NB4 (cell line): Measurements from ENCODE around the gene ZFAND3.

ENCODE experiments used
- DNase-seq: peaks from one replicate; pipeline ENCODE4 v3.0.0; 2010; ENCODE audit warnings: low read depth
- H3K4me3 ChIP-seq: one replicate; pipeline ENCODE4 v1.5.1; 2011; ENCODE audit warnings: mild to moderate bottlenecking, low read depth, low read length, moderate library complexity
- MAX ChIP-seq: IDR thresholded peaks from 2 replicates; pipeline ENCODE4 v1.6.1; 2011; ENCODE audit warnings: low read depth, low read length
- MYC ChIP-seq: IDR thresholded peaks from 2 replicates; pipeline ENCODE4 v1.6.1; 2011; ENCODE audit warnings: low read depth, low read length
- POLR2A ChIP-seq: IDR thresholded peaks from 2 replicates; pipeline ENCODE4 v1.6.1; 2011; ENCODE audit warnings: mild to moderate bottlenecking; ENCODE audit not compliant: insufficient read length; ENCODE audit errors: extremely low read depth
- TF ChIP-seq, protein P1 (sequence below): IDR thresholded peaks from one replicate; pipeline ENCODE4 v1.5.1; 2012; ENCODE audit warnings: low read depth, low read length

Gene ZFAND3

DNA sequence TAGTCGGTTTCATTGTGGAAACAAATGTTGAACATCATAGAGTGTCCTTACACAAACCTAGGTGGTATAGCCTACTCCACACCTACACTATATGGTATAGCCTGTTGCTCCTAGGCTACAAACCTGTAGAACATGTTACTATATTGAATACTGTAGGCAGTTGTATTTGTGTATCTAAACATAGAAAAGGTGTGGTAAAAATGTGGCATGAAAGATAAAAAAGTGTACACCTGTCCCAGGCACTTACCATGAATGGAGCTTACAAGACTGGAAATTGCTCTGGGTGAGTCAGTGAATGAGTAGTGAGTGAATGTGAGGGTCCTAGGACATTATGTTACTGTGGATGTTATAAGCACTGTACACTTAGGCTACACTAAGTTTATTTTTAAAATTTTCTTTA, 103.0 kb downstream of the ZFAND3 start:
- no peak for DNase-seq
- no peak overlapping the region for H3K4me3 ChIP-seq
- TF ChIP-seq MAX (no peak), MYC (no peak), POLR2A (no peak)
- TF ChIP-seq, protein P1, sequence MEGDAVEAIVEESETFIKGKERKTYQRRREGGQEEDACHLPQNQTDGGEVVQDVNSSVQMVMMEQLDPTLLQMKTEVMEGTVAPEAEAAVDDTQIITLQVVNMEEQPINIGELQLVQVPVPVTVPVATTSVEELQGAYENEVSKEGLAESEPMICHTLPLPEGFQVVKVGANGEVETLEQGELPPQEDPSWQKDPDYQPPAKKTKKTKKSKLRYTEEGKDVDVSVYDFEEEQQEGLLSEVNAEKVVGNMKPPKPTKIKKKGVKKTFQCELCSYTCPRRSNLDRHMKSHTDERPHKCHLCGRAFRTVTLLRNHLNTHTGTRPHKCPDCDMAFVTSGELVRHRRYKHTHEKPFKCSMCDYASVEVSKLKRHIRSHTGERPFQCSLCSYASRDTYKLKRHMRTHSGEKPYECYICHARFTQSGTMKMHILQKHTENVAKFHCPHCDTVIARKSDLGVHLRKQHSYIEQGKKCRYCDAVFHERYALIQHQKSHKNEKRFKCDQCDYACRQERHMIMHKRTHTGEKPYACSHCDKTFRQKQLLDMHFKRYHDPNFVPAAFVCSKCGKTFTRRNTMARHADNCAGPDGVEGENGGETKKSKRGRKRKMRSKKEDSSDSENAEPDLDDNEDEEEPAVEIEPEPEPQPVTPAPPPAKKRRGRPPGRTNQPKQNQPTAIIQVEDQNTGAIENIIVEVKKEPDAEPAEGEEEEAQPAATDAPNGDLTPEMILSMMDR: no peak

DNA sequence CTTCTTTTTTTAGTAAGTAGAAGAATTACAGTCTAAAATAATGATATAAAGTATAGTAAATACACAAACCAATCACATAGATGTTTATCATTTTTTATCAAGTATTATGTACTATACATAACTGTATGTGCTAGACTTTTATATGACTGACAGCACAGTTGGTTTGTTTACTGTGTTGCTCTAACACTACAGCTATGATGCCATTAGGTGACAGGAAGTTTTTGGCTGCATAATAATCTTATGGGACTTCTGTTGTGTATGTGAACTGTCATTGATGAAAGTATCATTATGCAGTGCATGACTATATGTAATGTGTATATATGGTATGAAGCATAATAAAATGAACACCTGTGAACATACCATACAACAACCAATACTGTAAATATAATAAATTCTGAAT, 104.0 kb downstream of the ZFAND3 start:
- TF ChIP-seq, protein P1: no peak
- TF ChIP-seq MAX (no peak), MYC (no peak), POLR2A (no peak)
- H3K4me3 ChIP-seq: no peak overlapping the region
- no peak for DNase-seq

DNA sequence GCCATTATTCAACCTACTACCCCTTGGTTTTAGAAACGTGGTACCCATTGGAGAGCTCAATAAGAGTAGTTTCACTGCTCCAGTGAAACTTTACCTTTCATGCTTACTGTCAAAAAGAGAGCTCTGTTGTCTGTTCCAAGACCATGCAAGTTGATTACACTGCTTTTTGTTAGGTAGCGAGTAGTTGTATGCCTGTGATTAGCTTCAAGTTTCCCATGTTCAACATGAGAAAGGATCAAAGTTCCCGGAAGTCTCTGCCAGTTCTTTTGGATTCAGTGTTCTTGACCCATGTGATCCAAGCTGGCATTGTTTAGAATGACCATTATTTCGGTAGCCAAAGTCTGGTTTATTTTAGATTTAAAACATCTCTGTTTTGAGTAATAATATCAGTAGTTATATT, 107.1 kb downstream of the ZFAND3 start:
- DNase-seq: no peak
- no peak overlapping the region for H3K4me3 ChIP-seq
- TF ChIP-seq POLR2A (no peak), MAX (no peak), MYC (no peak)
- TF ChIP-seq, protein P1: no peak

DNA sequence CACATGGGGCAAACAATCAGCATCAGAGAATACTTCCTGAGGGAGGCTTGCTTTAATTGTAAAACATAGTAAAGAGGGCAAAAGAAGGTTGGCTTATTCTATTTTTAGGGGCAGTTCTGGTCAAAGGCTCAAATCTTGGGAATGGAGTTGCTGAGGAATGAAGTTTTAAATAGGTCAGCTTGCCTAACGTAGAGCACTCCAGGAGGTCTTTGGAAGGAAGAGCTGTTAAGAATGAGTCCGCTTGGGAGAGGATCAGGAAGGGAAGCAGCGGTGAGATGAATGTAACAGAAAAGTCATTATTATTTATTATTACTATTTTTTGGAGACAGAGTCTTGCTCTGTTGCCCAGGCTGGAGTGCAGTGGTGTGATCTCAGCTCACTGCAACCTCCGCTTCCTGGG, 108.7 kb downstream of the ZFAND3 start:
- no peak overlapping the region for H3K4me3 ChIP-seq
- no peak for DNase-seq
- TF ChIP-seq POLR2A (no peak), MAX (no peak), MYC (no peak)
- TF ChIP-seq, protein P1: no peak

DNA sequence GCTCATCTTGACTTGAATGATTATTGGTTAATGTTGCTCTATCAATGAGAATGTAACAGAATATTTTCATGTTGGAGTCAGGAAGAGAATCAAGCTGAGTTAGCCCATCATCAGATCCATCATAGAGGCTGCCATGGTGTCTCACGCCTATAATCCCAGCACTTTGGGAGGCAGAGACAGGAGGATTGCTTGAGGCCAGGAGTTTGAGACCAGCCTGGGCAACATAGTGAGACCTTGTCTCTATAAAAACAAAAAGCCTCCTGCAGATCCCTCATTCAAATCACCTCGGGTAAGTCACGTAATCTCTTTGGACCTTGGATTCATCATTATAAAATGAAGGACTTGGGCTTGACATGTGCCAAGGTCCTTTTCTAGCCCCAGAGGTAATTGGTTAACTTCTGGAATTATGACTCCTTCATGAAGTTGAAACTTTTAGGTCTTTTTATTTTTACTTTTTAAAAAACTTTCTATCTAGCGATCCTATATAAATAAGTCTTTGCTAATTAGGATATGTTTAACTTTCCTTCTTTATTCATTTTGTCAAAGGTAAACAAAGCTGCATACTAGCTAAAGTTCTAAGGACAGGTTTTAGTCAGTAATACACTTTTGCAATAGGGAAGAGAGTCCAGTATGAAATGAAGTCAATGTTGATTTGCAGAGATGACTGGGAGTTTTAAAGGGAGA, 110.9 kb downstream of the ZFAND3 start:
- TF ChIP-seq, protein P1: no peak
- no peak for TF ChIP-seq MAX
- no peak for TF ChIP-seq POLR2A
- TF ChIP-seq MYC: no peak
- no peak overlapping the region for H3K4me3 ChIP-seq
- no peak for DNase-seq

- TF ChIP-seq MAX: no peak
- no peak for TF ChIP-seq MYC
- no peak for TF ChIP-seq POLR2A
- TF ChIP-seq, protein P1: no peak
- no peak for DNase-seq
- no peak overlapping the region for H3K4me3 ChIP-seq
Observed at GRCh38 chr6:37931066-37931465, 111.5 kb downstream of the ZFAND3 start.
